Measurements from ENCODE around the gene C1orf159.

C1orf159 gene

GRCh38 chr1:1090424-1091343, 25.2 kb downstream of the C1orf159 start:
- no peak for DNase-seq

GRCh38 chr1:1089731-1090423, 26.0 kb downstream of the C1orf159 start:
- DNase-seq = no peak

GRCh38 chr1:1088801-1089680, 26.8 kb downstream of the C1orf159 start:
- no peak for DNase-seq

GRCh38 chr1:1088029-1088800, 27.7 kb downstream of the C1orf159 start:
- DNase-seq = no peak

- DNase-seq = no peak
Measured at GRCh38 chr1:1087351-1088028, 28.4 kb downstream of the C1orf159 start.

- no peak for DNase-seq
Measured at GRCh38 chr1:1086911-1087341, 29.0 kb downstream of the C1orf159 start.

GRCh38 chr1:1085911-1086841, 29.7 kb downstream of the C1orf159 start:
- no peak for DNase-seq

GRCh38 chr1:1085171-1085841, 30.6 kb downstream of the C1orf159 start:
- DNase-seq = no peak

GRCh38 chr1:1084372-1085170, 31.3 kb downstream of the C1orf159 start:
- no peak for DNase-seq

GRCh38 chr1:1083416-1084371, 32.2 kb downstream of the C1orf159 start:
- DNase-seq = no peak

GRCh38 chr1:1082776-1083415, 33.0 kb downstream of the C1orf159 start:
- no peak for DNase-seq

GRCh38 chr1:1082239-1082775, 33.6 kb downstream of the C1orf159 start:
- DNase-seq = no peak

GRCh38 chr1:1081311-1082238, 34.3 kb downstream of the C1orf159 start:
- no peak for DNase-seq

- DNase-seq = no peak
Measured at GRCh38 chr1:1080951-1081310, 35.0 kb downstream of the C1orf159 start.

GRCh38 chr1:1080122-1080757, 35.6 kb downstream of the C1orf159 start:
- DNase-seq = no peak

Measured in stimulated activated CD4-positive, alpha-beta T cell treated with anti-CD3 and anti-CD28 coated beads, Interleukin-4, amount 100 ng/mL, for 4 hours (primary cell).